ENCODE measurements around the gene GMDS. TPM values are rescaled to one million over a fixed set of nuclear protein-coding genes. Genes with fewer than 3 reads are reported as not detected.

The GMDS gene
- total RNA-seq, 1 donor from 2014 or later: 35.7 TPM

GRCh38 chr6:1592852-1593251 lies 652.6 kb downstream of the GMDS start:
- Mint-ChIP-seq H3K4me1 (ENCODE audit: low read depth) (no peaks in the 10 kb centered on the region), H3K9me3 (no peaks in the 10 kb centered on the region), H3K4me3 (ENCODE audit: low read depth) (no peak overlapping the region), H3K36me3 (ENCODE audit: low read depth) (no peaks in the 10 kb centered on the region), H3K27me3 (ENCODE audit: low read depth) (peaks cover 31% of the 10 kb centered on the region), H3K27ac (no peak overlapping the region)
- intact Hi-C loops (cut with micrococcal nuclease): no loop called here
- DNase-seq (ENCODE audit: low spot score): no peak

DNA sequence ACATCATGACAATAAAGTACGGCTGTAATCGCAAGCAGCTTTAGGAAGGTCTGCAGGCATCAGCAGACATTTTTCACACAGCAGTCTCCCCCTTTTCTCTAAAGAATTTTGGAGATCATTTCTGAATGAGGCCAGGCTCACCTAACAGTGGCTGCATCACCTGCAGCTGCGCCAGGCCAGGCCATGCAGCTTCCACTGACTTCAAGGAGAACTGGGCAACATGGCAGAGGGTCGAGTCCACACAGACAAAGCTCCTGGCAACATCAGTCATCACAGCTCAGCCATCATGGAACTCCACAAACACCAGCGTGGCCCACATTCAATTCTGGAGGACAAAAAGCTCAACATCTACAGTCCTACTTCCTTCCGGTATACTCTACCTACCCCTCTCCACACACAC lies 653.5 kb downstream of the GMDS start:
- peaks cover 25% of the 10 kb centered on the region for H3K27me3 Mint-ChIP-seq (ENCODE audit: low read depth)
- no peak for DNase-seq (ENCODE audit: low spot score)
- H3K27ac Mint-ChIP-seq: no peak overlapping the region
- H3K9me3 Mint-ChIP-seq: no peaks in the 10 kb centered on the region
- no peak overlapping the region for H3K4me3 Mint-ChIP-seq (ENCODE audit: low read depth)
- H3K4me1 Mint-ChIP-seq (ENCODE audit: low read depth): no peaks in the 10 kb centered on the region
- intact Hi-C loops (cut with micrococcal nuclease): no loop called here
- H3K36me3 Mint-ChIP-seq (ENCODE audit: low read depth): no peaks in the 10 kb centered on the region

- intact Hi-C loops (cut with micrococcal nuclease): no loop called here
- DNase-seq (ENCODE audit: low spot score): no peak
- H3K9me3 Mint-ChIP-seq: no peaks in the 10 kb centered on the region
- peaks cover 19% of the 10 kb centered on the region for H3K27me3 Mint-ChIP-seq (ENCODE audit: low read depth)
- H3K4me1 Mint-ChIP-seq (ENCODE audit: low read depth): no peaks in the 10 kb centered on the region
- H3K27ac Mint-ChIP-seq: no peak overlapping the region
- H3K4me3 Mint-ChIP-seq (ENCODE audit: low read depth): no peak overlapping the region
- H3K36me3 Mint-ChIP-seq (ENCODE audit: low read depth): no peaks in the 10 kb centered on the region
These were observed 654.2 kb downstream of the GMDS start for GRCh38 chr6:1591243-1591642.

DNA sequence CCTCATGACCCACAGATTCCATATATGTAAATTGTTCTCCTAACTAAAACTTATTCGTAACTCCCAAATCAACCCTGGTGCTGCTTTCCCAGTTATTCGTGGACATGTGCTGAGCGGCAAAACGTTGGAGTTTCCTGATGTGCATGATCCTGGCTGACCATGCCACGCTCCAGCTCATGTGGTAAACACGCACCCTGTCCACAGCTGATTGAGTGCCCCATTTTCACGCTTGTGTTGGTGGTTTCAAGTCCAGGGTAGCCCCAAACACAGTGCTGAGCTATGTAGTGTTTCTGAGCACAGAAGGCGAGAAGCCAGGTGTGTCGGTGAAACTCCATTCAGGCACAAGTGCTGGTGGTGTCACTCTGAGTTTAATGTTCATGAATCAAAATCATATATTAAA lies 654.8 kb downstream of the GMDS start:
- H3K27me3 Mint-ChIP-seq (ENCODE audit: low read depth): peaks cover 14% of the 10 kb centered on the region
- no peaks in the 10 kb centered on the region for H3K36me3 Mint-ChIP-seq (ENCODE audit: low read depth)
- intact Hi-C loops (cut with micrococcal nuclease): no loop called here
- H3K4me1 Mint-ChIP-seq (ENCODE audit: low read depth): no peaks in the 10 kb centered on the region
- no peak overlapping the region for H3K4me3 Mint-ChIP-seq (ENCODE audit: low read depth)
- no peaks in the 10 kb centered on the region for H3K9me3 Mint-ChIP-seq
- no peak for DNase-seq (ENCODE audit: low spot score)
- no peak overlapping the region for H3K27ac Mint-ChIP-seq

DNA sequence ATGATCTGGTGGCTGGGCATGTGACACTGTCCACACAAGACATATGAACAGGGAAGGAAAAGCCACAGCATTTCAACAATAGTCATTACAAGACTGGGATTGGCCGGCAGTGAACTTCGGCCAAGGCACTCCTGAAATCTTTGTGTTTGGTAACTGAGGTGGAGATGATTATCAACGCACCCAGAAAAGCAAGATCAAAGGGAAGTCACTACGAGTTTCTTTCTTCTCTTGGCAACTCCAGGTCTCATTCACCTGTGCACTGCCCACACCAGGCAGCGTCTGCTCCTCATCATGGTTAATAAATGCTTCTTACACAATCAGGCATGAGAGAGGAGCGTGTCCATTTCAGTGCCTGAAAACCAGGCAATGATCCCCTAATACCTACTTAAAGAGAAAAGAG lies 656.2 kb downstream of the GMDS start:
- Mint-ChIP-seq H3K27me3 (ENCODE audit: low read depth) (peaks cover 14% of the 10 kb centered on the region), H3K9me3 (no peaks in the 10 kb centered on the region), H3K27ac (no peak overlapping the region), H3K4me1 (ENCODE audit: low read depth) (no peaks in the 10 kb centered on the region), H3K4me3 (ENCODE audit: low read depth) (no peak overlapping the region), H3K36me3 (ENCODE audit: low read depth) (no peaks in the 10 kb centered on the region)
- intact Hi-C loops (cut with micrococcal nuclease): no loop called here
- DNase-seq (ENCODE audit: low spot score): no peak

DNA sequence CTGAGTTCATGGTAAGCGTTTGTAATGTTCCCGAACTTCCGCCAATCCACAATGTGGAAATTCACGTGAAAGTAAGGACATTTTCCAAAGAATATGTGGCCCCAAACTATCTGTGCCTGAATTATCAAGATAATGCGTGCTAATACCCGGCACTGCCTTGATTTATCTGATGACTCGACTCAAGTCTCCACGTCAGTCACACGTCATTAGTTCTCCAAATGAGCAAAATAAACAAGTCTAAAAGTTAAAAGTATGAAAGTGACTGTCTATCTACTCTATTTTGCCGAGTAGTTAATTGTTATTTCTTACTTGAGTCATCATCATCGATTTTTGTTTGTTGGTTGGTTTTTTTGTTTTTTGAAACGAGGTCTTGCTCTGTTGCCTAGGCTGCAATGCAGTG lies 657.4 kb downstream of the GMDS start:
- no peaks in the 10 kb centered on the region for H3K4me1 Mint-ChIP-seq (ENCODE audit: low read depth)

GRCh38 chr6:1587546-1587945 lies 657.9 kb downstream of the GMDS start:
- Mint-ChIP-seq H3K36me3 (ENCODE audit: low read depth) (no peaks in the 10 kb centered on the region), H3K4me3 (ENCODE audit: low read depth) (no peak overlapping the region), H3K27ac (no peak overlapping the region), H3K9me3 (no peaks in the 10 kb centered on the region), H3K27me3 (ENCODE audit: low read depth) (peaks cover 14% of the 10 kb centered on the region), H3K4me1 (ENCODE audit: low read depth) (no peaks in the 10 kb centered on the region)
- DNase-seq (ENCODE audit: low spot score): no peak
- intact Hi-C loops (cut with micrococcal nuclease): no loop called here

More for the DNA sequence above, 657.4 kb downstream of the GMDS start:
- no peak overlapping the region for H3K27ac Mint-ChIP-seq
- no peak for DNase-seq (ENCODE audit: low spot score)
- H3K4me3 Mint-ChIP-seq (ENCODE audit: low read depth): no peak overlapping the region
- no peaks in the 10 kb centered on the region for H3K36me3 Mint-ChIP-seq (ENCODE audit: low read depth)
- peaks cover 14% of the 10 kb centered on the region for H3K27me3 Mint-ChIP-seq (ENCODE audit: low read depth)
- intact Hi-C loops (cut with micrococcal nuclease): no loop called here
- H3K9me3 Mint-ChIP-seq: no peaks in the 10 kb centered on the region

DNA sequence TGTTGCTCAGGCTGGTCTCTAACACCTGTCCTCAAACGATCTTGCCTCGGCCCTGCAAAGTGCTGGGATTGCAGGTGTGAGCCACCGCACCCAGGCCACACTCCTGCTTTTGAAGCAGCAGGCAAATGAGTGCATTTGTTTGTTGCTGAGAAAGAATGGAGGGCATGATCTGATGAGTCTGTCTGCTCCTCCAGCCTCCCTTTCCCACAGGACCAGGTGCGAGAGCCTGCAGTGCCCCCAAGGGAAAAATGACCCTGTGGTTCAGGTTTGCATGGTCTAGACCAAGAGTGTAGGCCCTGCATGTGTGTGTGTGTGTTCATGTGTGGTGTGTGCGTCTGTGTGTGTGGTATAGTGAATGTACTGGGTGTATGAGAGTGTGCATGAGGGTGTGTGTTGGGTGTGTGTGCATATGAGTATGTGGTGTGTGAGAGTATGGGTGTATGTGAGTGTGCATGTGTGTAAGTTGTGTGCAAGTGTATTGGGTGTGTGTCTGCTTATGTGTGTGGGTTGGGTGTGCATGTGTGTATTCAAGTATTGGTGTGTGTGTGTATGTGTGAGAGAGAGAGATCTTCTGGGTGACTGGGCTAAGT lies 658.4 kb downstream of the GMDS start:
- intact Hi-C loops (cut with micrococcal nuclease): no loop called here
- Mint-ChIP-seq H3K27ac (no peak overlapping the region), H3K4me1 (ENCODE audit: low read depth) (no peaks in the 10 kb centered on the region), H3K9me3 (no peaks in the 10 kb centered on the region), H3K36me3 (ENCODE audit: low read depth) (no peaks in the 10 kb centered on the region), H3K4me3 (ENCODE audit: low read depth) (no peak overlapping the region), H3K27me3 (ENCODE audit: low read depth) (peaks cover 11% of the 10 kb centered on the region)
- no peak for DNase-seq (ENCODE audit: low spot score)

DNA sequence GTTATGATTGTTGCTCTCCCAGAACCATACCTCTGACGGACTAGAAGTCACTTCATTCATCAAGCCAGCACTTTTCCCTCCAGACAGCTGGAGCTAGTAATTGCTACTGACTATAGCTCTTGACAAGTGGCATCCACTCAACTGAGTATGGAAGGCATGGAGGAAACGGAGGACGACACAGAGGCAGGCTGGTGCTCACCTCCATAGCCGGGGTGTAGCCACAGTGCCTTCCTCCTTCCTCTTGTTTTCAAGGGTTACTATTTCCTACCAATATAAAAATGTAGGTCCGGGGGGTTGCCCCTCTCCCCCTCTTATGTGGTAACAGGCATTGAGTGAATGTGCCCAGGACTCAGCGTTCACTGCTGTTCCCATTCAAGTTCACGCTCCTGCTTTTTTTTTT lies 659.1 kb downstream of the GMDS start:
- H3K4me3 Mint-ChIP-seq (ENCODE audit: low read depth): no peak overlapping the region
- intact Hi-C loops (cut with micrococcal nuclease): no loop called here
- peaks cover 11% of the 10 kb centered on the region for H3K27me3 Mint-ChIP-seq (ENCODE audit: low read depth)
- no peak for DNase-seq (ENCODE audit: low spot score)
- H3K27ac Mint-ChIP-seq: no peak overlapping the region
- H3K36me3 Mint-ChIP-seq (ENCODE audit: low read depth): no peaks in the 10 kb centered on the region
- H3K9me3 Mint-ChIP-seq: no peaks in the 10 kb centered on the region
- no peaks in the 10 kb centered on the region for H3K4me1 Mint-ChIP-seq (ENCODE audit: low read depth)

- Mint-ChIP-seq H3K4me3 (ENCODE audit: low read depth) (no peak overlapping the region), H3K27ac (no peak overlapping the region), H3K36me3 (ENCODE audit: low read depth) (no peaks in the 10 kb centered on the region), H3K9me3 (no peaks in the 10 kb centered on the region), H3K4me1 (ENCODE audit: low read depth) (no peaks in the 10 kb centered on the region), H3K27me3 (ENCODE audit: low read depth) (peaks cover 11% of the 10 kb centered on the region)
- DNase-seq (ENCODE audit: low spot score): no peak
- intact Hi-C loops (cut with micrococcal nuclease): no loop called here
These were observed 659.7 kb downstream of the GMDS start for GRCh38 chr6:1585669-1586049.

- DNase-seq (ENCODE audit: low spot score): no peak
- intact Hi-C loops (cut with micrococcal nuclease): no loop called here
- H3K27me3 Mint-ChIP-seq (ENCODE audit: low read depth): peaks cover 11% of the 10 kb centered on the region
- no peak overlapping the region for H3K27ac Mint-ChIP-seq
- H3K4me3 Mint-ChIP-seq (ENCODE audit: low read depth): no peak overlapping the region
- no peaks in the 10 kb centered on the region for H3K9me3 Mint-ChIP-seq
- no peaks in the 10 kb centered on the region for H3K4me1 Mint-ChIP-seq (ENCODE audit: low read depth)
- H3K36me3 Mint-ChIP-seq (ENCODE audit: low read depth): no peaks in the 10 kb centered on the region
These were observed 660.3 kb downstream of the GMDS start for GRCh38 chr6:1584996-1585668.

GRCh38 chr6:1584146-1584545 lies 661.3 kb downstream of the GMDS start:
- no peak for DNase-seq (ENCODE audit: low spot score)
- Mint-ChIP-seq H3K27ac (no peak overlapping the region), H3K4me1 (ENCODE audit: low read depth) (no peaks in the 10 kb centered on the region), H3K27me3 (ENCODE audit: low read depth) (peaks cover 7% of the 10 kb centered on the region), H3K9me3 (no peaks in the 10 kb centered on the region), H3K4me3 (ENCODE audit: low read depth) (no peak overlapping the region), H3K36me3 (ENCODE audit: low read depth) (no peaks in the 10 kb centered on the region)
- intact Hi-C loops (cut with micrococcal nuclease): no loop called here

GRCh38 chr6:1581120-1581991 lies 664.0 kb downstream of the GMDS start:
- H3K27ac Mint-ChIP-seq: no peak overlapping the region
- DNase-seq (ENCODE audit: low spot score): no peak
- H3K4me1 Mint-ChIP-seq (ENCODE audit: low read depth): no peaks in the 10 kb centered on the region
- no peaks in the 10 kb centered on the region for H3K9me3 Mint-ChIP-seq
- intact Hi-C loops (cut with micrococcal nuclease): no loop called here
- no peak overlapping the region for H3K4me3 Mint-ChIP-seq (ENCODE audit: low read depth)
- H3K36me3 Mint-ChIP-seq (ENCODE audit: low read depth): no peaks in the 10 kb centered on the region
- H3K27me3 Mint-ChIP-seq (ENCODE audit: low read depth): peaks cover 2% of the 10 kb centered on the region

Data from activated T-helper 2 cell treated with anti-CD3 and anti-CD28 coated beads, Interferon-gamma antibody, Interleukin-2, Interleukin-4, amounts not matched to agents 10 μg/mL and 5 μg/mL and 100 μg/mL, durations not matched to agents 14 hours and 24 hours and 36 hours (primary cell).